K562 (cell line): Measurements from ENCODE around the gene TBCEL. TPM values are rescaled to one million over a fixed set of nuclear protein-coding genes. Genes with fewer than 3 reads are reported as not detected.

Experiments
- FOXJ3 ChIP-seq: sonication (generic); formaldehyde crosslinking; IDR thresholded peaks from 2 replicates; pipeline ENCODE4 v1.4.0; 2020; ENCODE audit warnings: mild to moderate bottlenecking, missing genetic modification reagents
- HNRNPK ChIP-seq: fragments of 200-400 bp; formaldehyde crosslinking; IDR thresholded peaks from one replicate; pipeline ENCODE4 v1.6.1; 2018; ENCODE audit warnings: mild to moderate bottlenecking, low read depth, low read length; ENCODE audit not compliant: poor library complexity, severe bottlenecking
- MCM7 ChIP-seq, 2 experiments: fragments of 450-650 bp; IDR thresholded peaks; 2 replicates each; pipeline ENCODE4 v1.6.1; 2016 to 2018
- MEF2A ChIP-seq: IDR thresholded peaks from 2 replicates; pipeline ENCODE4 v1.6.1; 2011; ENCODE audit warnings: low read depth, mild to moderate bottlenecking, low read length, moderate library complexity; ENCODE audit not compliant: control insufficient read depth
- NR2C1 ChIP-seq, 2 experiments: fragments of 450-650 bp; IDR thresholded peaks; 2 replicates each; pipeline ENCODE4 v1.6.1; 2017; ENCODE audit warnings: mild to moderate bottlenecking in 2 of 2, antibody characterized with exemption in 1 of 2, inconsistent platforms in 1 of 2, missing compliant biosample characterization in 1 of 2, missing genetic modification characterization in 1 of 2
- PRPF4 ChIP-seq: fragments of 200-400 bp; formaldehyde crosslinking; IDR thresholded peaks from one replicate; pipeline ENCODE4 v1.6.1; 2017; ENCODE audit warnings: low read length, low read depth, mild to moderate bottlenecking; ENCODE audit not compliant: insufficient read depth, poor library complexity, severe bottlenecking
- PYGO2 ChIP-seq: fragments of 450-650 bp; IDR thresholded peaks from 2 replicates; pipeline ENCODE4 v1.6.1; 2016; ENCODE audit warnings: mild to moderate bottlenecking, missing genetic modification characterization, moderate library complexity, missing compliant biosample characterization
- ZNF143 ChIP-seq: sonication (generic); formaldehyde crosslinking; IDR thresholded peaks from 2 replicates; pipeline ENCODE4 v1.9.0; 2022; ENCODE audit warnings: mild to moderate bottlenecking, missing genetic modification reagents
- polyA plus RNA-seq, 8 experiments: library from polyadenylated mRNA; depleted of rRNA in 4 of 8; stranded (reverse) in 5 of 8; unstranded in 3 of 8; fragments of >200 nt; fragmentation: Nextera tagmentation in 2 of 8; fragmentation: Illumina TruSeq in 1 of 8; extraction: Ambion mirVana in 2 of 8; extraction: Trizol in 1 of 8; gene quantifications; 2 replicates each; pipeline versions ENCODE4 v1.2.1 to v1.2.3, GENCODE V29; 2011 to 2014; ENCODE audit warnings: inconsistent platforms in 1 of 8, missing spikeins in 1 of 8
- total RNA-seq, 7 experiments: library from RNA; depleted of rRNA in 6 of 7; stranded (reverse); fragments of >200 nt in 6 of 7; fragmentation: Illumina TruSeq in 2 of 7; extraction: Trizol in 2 of 7; gene quantifications; 2 replicates each; pipeline versions ENCODE4 v1.2.1 to v1.2.3, GENCODE V29; 2011 to 2021; ENCODE audit warnings: low replicate concordance in 1 of 7
- TF ChIP-seq, protein P1 (sequence below): sonication (generic); formaldehyde crosslinking; IDR thresholded peaks from 2 replicates; pipeline ENCODE4 v1.4.0; 2020; ENCODE audit warnings: mild to moderate bottlenecking, missing genetic modification reagents
- TF ChIP-seq, protein P2 (sequence below), 2 experiments: fragments of 450-650 bp in 1 of 2; IDR thresholded peaks; 2 replicates each; pipeline ENCODE4 v1.6.1; 2011 to 2017; ENCODE audit warnings: low read depth in 2 of 2, antibody characterized with exemption in 1 of 2, borderline replicate concordance in 1 of 2, low read length in 1 of 2, mild to moderate bottlenecking in 1 of 2, mixed read lengths in 1 of 2; ENCODE audit not compliant: control insufficient read depth in 1 of 2
- TF ChIP-seq, protein P3 (sequence below): fragments of 450-650 bp; IDR thresholded peaks from 2 replicates; pipeline ENCODE4 v1.6.1; 2016; ENCODE audit warnings: mild to moderate bottlenecking, moderate library complexity

Gene TBCEL
- total and polyA plus RNA-seq, 9 of the 15 experiments (the other 6 are each of a cell fraction or from before 2014, with no cell fraction given), result 0.39 to 2.3 (median 1.4) TPM

DNA sequence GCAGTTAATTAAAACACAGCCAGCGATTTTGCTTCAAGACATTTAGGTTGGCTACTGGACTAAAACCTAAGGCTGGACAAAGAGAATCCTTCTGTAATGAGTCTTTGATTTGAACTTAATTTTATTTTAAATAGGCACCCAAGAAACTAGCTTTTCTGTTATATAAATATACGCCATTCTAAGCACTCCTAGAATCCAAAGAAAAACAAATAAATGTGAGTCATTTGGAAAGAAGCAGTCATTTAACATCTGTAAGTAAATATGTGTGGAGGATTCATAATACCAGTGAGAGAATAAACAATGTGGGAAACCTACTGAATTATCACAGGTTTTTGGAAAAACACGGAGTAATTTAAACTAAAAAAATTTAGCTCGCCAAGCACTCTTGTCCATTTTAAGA, 76.0 kb downstream of the TBCEL start (continued):
- TF ChIP-seq, protein P1, sequence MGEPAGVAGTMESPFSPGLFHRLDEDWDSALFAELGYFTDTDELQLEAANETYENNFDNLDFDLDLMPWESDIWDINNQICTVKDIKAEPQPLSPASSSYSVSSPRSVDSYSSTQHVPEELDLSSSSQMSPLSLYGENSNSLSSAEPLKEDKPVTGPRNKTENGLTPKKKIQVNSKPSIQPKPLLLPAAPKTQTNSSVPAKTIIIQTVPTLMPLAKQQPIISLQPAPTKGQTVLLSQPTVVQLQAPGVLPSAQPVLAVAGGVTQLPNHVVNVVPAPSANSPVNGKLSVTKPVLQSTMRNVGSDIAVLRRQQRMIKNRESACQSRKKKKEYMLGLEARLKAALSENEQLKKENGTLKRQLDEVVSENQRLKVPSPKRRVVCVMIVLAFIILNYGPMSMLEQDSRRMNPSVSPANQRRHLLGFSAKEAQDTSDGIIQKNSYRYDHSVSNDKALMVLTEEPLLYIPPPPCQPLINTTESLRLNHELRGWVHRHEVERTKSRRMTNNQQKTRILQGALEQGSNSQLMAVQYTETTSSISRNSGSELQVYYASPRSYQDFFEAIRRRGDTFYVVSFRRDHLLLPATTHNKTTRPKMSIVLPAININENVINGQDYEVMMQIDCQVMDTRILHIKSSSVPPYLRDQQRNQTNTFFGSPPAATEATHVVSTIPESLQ (CRISPR knock-in tag), result no peak
- TF ChIP-seq PYGO2 (tag) (no peak), NR2C1 (IDR thresholded peaks at IDR 0.05) (no peak), NR2C1 (tag; IDR thresholded peaks at IDR 0.05) (no peak), HNRNPK (no peak), FOXJ3 (CRISPR knock-in tag) (no peak), ZNF143 (no peak), PRPF4 (no peak), MEF2A (no peak), MCM7 (IDR thresholded peaks at IDR 0.05) (no peak)
- TF ChIP-seq, protein P2, sequence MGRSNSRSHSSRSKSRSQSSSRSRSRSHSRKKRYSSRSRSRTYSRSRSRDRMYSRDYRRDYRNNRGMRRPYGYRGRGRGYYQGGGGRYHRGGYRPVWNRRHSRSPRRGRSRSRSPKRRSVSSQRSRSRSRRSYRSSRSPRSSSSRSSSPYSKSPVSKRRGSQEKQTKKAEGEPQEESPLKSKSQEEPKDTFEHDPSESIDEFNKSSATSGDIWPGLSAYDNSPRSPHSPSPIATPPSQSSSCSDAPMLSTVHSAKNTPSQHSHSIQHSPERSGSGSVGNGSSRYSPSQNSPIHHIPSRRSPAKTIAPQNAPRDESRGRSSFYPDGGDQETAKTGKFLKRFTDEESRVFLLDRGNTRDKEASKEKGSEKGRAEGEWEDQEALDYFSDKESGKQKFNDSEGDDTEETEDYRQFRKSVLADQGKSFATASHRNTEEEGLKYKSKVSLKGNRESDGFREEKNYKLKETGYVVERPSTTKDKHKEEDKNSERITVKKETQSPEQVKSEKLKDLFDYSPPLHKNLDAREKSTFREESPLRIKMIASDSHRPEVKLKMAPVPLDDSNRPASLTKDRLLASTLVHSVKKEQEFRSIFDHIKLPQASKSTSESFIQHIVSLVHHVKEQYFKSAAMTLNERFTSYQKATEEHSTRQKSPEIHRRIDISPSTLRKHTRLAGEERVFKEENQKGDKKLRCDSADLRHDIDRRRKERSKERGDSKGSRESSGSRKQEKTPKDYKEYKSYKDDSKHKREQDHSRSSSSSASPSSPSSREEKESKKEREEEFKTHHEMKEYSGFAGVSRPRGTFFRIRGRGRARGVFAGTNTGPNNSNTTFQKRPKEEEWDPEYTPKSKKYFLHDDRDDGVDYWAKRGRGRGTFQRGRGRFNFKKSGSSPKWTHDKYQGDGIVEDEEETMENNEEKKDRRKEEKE (IDR thresholded peaks at IDR 0.05; ENCODE audit: borderline replicate concordance in 1 of 2, control insufficient read depth in 1 of 2, low read depth in 2 of 2, low read length in 1 of 2), result no peak
- TF ChIP-seq, protein P3, sequence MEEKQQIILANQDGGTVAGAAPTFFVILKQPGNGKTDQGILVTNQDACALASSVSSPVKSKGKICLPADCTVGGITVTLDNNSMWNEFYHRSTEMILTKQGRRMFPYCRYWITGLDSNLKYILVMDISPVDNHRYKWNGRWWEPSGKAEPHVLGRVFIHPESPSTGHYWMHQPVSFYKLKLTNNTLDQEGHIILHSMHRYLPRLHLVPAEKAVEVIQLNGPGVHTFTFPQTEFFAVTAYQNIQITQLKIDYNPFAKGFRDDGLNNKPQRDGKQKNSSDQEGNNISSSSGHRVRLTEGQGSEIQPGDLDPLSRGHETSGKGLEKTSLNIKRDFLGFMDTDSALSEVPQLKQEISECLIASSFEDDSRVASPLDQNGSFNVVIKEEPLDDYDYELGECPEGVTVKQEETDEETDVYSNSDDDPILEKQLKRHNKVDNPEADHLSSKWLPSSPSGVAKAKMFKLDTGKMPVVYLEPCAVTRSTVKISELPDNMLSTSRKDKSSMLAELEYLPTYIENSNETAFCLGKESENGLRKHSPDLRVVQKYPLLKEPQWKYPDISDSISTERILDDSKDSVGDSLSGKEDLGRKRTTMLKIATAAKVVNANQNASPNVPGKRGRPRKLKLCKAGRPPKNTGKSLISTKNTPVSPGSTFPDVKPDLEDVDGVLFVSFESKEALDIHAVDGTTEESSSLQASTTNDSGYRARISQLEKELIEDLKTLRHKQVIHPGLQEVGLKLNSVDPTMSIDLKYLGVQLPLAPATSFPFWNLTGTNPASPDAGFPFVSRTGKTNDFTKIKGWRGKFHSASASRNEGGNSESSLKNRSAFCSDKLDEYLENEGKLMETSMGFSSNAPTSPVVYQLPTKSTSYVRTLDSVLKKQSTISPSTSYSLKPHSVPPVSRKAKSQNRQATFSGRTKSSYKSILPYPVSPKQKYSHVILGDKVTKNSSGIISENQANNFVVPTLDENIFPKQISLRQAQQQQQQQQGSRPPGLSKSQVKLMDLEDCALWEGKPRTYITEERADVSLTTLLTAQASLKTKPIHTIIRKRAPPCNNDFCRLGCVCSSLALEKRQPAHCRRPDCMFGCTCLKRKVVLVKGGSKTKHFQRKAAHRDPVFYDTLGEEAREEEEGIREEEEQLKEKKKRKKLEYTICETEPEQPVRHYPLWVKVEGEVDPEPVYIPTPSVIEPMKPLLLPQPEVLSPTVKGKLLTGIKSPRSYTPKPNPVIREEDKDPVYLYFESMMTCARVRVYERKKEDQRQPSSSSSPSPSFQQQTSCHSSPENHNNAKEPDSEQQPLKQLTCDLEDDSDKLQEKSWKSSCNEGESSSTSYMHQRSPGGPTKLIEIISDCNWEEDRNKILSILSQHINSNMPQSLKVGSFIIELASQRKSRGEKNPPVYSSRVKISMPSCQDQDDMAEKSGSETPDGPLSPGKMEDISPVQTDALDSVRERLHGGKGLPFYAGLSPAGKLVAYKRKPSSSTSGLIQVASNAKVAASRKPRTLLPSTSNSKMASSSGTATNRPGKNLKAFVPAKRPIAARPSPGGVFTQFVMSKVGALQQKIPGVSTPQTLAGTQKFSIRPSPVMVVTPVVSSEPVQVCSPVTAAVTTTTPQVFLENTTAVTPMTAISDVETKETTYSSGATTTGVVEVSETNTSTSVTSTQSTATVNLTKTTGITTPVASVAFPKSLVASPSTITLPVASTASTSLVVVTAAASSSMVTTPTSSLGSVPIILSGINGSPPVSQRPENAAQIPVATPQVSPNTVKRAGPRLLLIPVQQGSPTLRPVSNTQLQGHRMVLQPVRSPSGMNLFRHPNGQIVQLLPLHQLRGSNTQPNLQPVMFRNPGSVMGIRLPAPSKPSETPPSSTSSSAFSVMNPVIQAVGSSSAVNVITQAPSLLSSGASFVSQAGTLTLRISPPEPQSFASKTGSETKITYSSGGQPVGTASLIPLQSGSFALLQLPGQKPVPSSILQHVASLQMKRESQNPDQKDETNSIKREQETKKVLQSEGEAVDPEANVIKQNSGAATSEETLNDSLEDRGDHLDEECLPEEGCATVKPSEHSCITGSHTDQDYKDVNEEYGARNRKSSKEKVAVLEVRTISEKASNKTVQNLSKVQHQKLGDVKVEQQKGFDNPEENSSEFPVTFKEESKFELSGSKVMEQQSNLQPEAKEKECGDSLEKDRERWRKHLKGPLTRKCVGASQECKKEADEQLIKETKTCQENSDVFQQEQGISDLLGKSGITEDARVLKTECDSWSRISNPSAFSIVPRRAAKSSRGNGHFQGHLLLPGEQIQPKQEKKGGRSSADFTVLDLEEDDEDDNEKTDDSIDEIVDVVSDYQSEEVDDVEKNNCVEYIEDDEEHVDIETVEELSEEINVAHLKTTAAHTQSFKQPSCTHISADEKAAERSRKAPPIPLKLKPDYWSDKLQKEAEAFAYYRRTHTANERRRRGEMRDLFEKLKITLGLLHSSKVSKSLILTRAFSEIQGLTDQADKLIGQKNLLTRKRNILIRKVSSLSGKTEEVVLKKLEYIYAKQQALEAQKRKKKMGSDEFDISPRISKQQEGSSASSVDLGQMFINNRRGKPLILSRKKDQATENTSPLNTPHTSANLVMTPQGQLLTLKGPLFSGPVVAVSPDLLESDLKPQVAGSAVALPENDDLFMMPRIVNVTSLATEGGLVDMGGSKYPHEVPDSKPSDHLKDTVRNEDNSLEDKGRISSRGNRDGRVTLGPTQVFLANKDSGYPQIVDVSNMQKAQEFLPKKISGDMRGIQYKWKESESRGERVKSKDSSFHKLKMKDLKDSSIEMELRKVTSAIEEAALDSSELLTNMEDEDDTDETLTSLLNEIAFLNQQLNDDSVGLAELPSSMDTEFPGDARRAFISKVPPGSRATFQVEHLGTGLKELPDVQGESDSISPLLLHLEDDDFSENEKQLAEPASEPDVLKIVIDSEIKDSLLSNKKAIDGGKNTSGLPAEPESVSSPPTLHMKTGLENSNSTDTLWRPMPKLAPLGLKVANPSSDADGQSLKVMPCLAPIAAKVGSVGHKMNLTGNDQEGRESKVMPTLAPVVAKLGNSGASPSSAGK, result no peak
